ENCODE data around the gene PXT1.
"Not testable (repeated sequence)": the region's sequence is repeated elsewhere in the genome, so short reads cannot be mapped to it uniquely, and the experiment has no call there.

Gene PXT1

GRCh38 chr6:36442671-36443470 is at the start of gene PXT1, which contains the start of gene KCTD20:
PXT1 (minus strand) TSS chr6:36442854; CDS start chr6:36426082, 16,772 bp downstream.
KCTD20 (plus strand) TSS chr6:36443000; CDS start chr6:36470098, 27,098 bp downstream.
- DNase-seq = peak; percentile 94

- DNase-seq = no peak
Observed at GRCh38 chr6:36492092-36492491, 49.4 kb upstream of the PXT1 start.

GRCh38 chr6:36491378-36491965 is 48.8 kb upstream of the PXT1 start:
- no peak for DNase-seq

- DNase-seq = no peak
Observed at GRCh38 chr6:36489426-36489825, 46.8 kb upstream of the PXT1 start.

- no peak for DNase-seq
Observed at GRCh38 chr6:36488221-36488620, 45.6 kb upstream of the PXT1 start.

GRCh38 chr6:36487698-36488097 is 45.0 kb upstream of the PXT1 start:
- no peak for DNase-seq

- no peak for DNase-seq
Observed at GRCh38 chr6:36484736-36485135, 42.1 kb upstream of the PXT1 start.

- not testable (repeated sequence) for DNase-seq
Observed at GRCh38 chr6:36483326-36483725, 40.7 kb upstream of the PXT1 start.

- no peak for DNase-seq
Observed at GRCh38 chr6:36479256-36479655, 36.6 kb upstream of the PXT1 start.

GRCh38 chr6:36478051-36478526 is 35.4 kb upstream of the PXT1 start:
- DNase-seq = no peak

GRCh38 chr6:36469946-36470345 is 27.3 kb upstream of the PXT1 start:
- no peak for DNase-seq

- no peak for DNase-seq
Observed at GRCh38 chr6:36469148-36469661, 26.6 kb upstream of the PXT1 start.

GRCh38 chr6:36467625-36468024 is 25.0 kb upstream of the PXT1 start:
- DNase-seq = no peak

- DNase-seq = no peak
Observed at GRCh38 chr6:36464233-36464632, 21.6 kb upstream of the PXT1 start.

GRCh38 chr6:36463676-36464075 is 21.0 kb upstream of the PXT1 start:
- DNase-seq = no peak

- DNase-seq = no peak
Observed at GRCh38 chr6:36461646-36462045, 19.0 kb upstream of the PXT1 start.

- DNase-seq = no peak
Observed at GRCh38 chr6:36460916-36461315, 18.3 kb upstream of the PXT1 start.

- no peak for DNase-seq
Observed at GRCh38 chr6:36459501-36459900, 16.8 kb upstream of the PXT1 start.

GRCh38 chr6:36455486-36456027 is 12.9 kb upstream of the PXT1 start:
- DNase-seq = no peak

GRCh38 chr6:36452897-36453296 is 10.2 kb upstream of the PXT1 start:
- not testable (repeated sequence) for DNase-seq

- not testable (repeated sequence) for DNase-seq
Observed at GRCh38 chr6:36449173-36449572, 6.5 kb upstream of the PXT1 start.

GRCh38 chr6:36445621-36446020 is 3.0 kb upstream of the PXT1 start:
- DNase-seq = no peak

GRCh38 chr6:36444470-36444869 is 1.8 kb upstream of the PXT1 start:
- DNase-seq = peak; percentile 11
